ENCODE measurements around the gene PSMA4.
"Not testable (repeated sequence)": the region's sequence is repeated elsewhere in the genome, so short reads cannot be mapped to it uniquely, and the experiment has no call there.

Gene PSMA4

GRCh38 chr15:78540141-78540870, at the start of gene PSMA4:
Gene PSMA4, plus strand, starts transcription at chr15:78540444. Its CDS starts 1,484 bp downstream, at chr15:78541928.
- FAIRE-seq = no peak

GRCh38 chr15:78492872-78493271, 47.4 kb upstream of the PSMA4 start:
- FAIRE-seq = no peak

- FAIRE-seq = no peak
Measured at GRCh38 chr15:78501857-78502256, 38.4 kb upstream of the PSMA4 start.

GRCh38 chr15:78502641-78503040, 37.6 kb upstream of the PSMA4 start:
- no peak for FAIRE-seq

- no peak for FAIRE-seq
Measured at GRCh38 chr15:78506971-78507830, 33.0 kb upstream of the PSMA4 start, which contains the start of gene HYKK. Gene HYKK, plus strand, starts transcription at chr15:78507577. Its CDS starts 5,512 bp downstream, at chr15:78513089.

- no peak for FAIRE-seq
Measured at GRCh38 chr15:78507831-78508160, 32.4 kb upstream of the PSMA4 start.

GRCh38 chr15:78508272-78508671, 32.0 kb upstream of the PSMA4 start:
- no peak for FAIRE-seq

GRCh38 chr15:78509726-78510312, 30.4 kb upstream of the PSMA4 start:
- FAIRE-seq = no peak

- not testable (repeated sequence) for FAIRE-seq
Measured at GRCh38 chr15:78520035-78520434, 20.2 kb upstream of the PSMA4 start.

GRCh38 chr15:78524230-78524629, 16.0 kb upstream of the PSMA4 start:
- no peak for FAIRE-seq

- FAIRE-seq = no peak
Measured at GRCh38 chr15:78527325-78527724, 12.9 kb upstream of the PSMA4 start.

GRCh38 chr15:78533331-78533730, 6.9 kb upstream of the PSMA4 start:
- FAIRE-seq = no peak

- FAIRE-seq = no peak
Measured at GRCh38 chr15:78536134-78536533, 4.1 kb upstream of the PSMA4 start.

GRCh38 chr15:78537266-78537905, 2.9 kb upstream of the PSMA4 start:
- no peak for FAIRE-seq

- FAIRE-seq = no peak
Measured at GRCh38 chr15:78538358-78538757, 1.9 kb upstream of the PSMA4 start.

- FAIRE-seq = not testable (repeated sequence)
Measured at GRCh38 chr15:78539464-78540140, 642 bp upstream of the PSMA4 start.

- no peak for FAIRE-seq
Measured at GRCh38 chr15:78540871-78541743, 863 bp downstream of the PSMA4 start.

- no peak for FAIRE-seq
Measured at GRCh38 chr15:78541744-78542034, 1.4 kb downstream of the PSMA4 start.

GRCh38 chr15:78542647-78543046, 2.4 kb downstream of the PSMA4 start:
- no peak for FAIRE-seq

GRCh38 chr15:78550194-78550593, 9.9 kb downstream of the PSMA4 start:
- FAIRE-seq = no peak

- no peak for FAIRE-seq
Measured at GRCh38 chr15:78550815-78551214, 10.6 kb downstream of the PSMA4 start.

GRCh38 chr15:78551902-78552301, 11.7 kb downstream of the PSMA4 start:
- no peak for FAIRE-seq

Measured in colon (tissue), 2 donors.